ENCODE data around the gene CAMK1G. TPM values are rescaled to one million over a fixed set of nuclear protein-coding genes. Genes with fewer than 3 reads are reported as not detected.

Gene CAMK1G
- total and polyA plus RNA-seq, 2 donors (not counting 1 experiment from before 2014, with no cell fraction given): not detected

DNA sequence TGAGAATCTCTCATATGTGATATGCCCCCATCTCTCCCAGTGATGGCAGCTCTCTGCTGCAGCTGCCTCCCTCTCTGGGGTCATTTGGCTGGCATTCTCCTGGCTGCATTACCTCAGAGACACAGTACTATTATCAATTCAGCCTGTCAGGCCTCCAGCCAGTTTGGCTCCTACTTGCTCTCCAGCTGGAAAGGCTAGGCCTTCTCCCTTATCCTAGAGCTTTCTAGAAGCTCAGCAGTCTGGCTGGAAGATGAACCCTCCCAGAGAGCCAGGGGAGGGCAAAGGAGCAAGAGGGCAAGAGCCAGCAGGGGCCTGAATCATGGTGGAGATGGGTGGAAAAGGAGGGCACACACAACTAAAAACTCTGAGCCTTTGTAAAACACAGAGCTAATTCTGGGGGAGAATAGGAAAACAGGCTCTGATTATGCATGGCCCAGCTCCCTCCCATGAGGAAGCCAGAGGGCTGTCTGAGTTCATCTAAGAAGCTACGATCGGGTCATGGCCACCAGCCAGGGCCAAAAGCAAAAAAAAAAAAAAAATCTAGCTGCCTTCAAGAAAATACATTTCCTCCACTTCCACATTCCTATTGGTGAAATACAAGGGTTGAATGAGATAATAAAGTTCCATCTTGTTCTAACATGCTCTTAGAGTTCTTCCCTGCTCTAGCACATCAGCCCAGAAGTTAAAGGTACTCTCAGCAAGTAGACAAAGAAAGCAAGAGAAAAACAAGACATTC is 59.9 kb downstream of the CAMK1G start:
- no peaks in the 10 kb centered on the region for H3K9me3 Mint-ChIP-seq (ENCODE audit: insufficient read depth)
- H3K36me3 ChIP-seq (replicated peaks in 1 of 2; ENCODE audit: control extremely low read depth in 1 of 2, control insufficient read depth in 1 of 2, extremely low read depth in 1 of 2, insufficient read depth in 2 of 2, low read length in 1 of 2): no peaks in the 10 kb centered on the region
- H3K4me3 Mint-ChIP-seq: no peak overlapping the region
- WGBS (ENCODE audit: insufficient coverage): no CpG with 5 or more reads among the region's 2 CpGs
- H3K27ac Mint-ChIP-seq: no peak overlapping the region
- H3K9me3 ChIP-seq (ENCODE audit: control extremely low read depth in 1 of 3, control insufficient read depth in 2 of 3, insufficient read depth in 1 of 3, low read length in 2 of 3): no peaks in the 10 kb centered on the region
- H4K20me1 ChIP-seq (ENCODE audit: control insufficient read depth, insufficient read depth, low read length, poor library complexity, severe bottlenecking): no peaks in the 10 kb centered on the region
- H3K4me1 Mint-ChIP-seq: no peaks in the 10 kb centered on the region
- no peaks in the 10 kb centered on the region for H3K27me3 Mint-ChIP-seq
- no peaks in the 10 kb centered on the region for H3K4me1 ChIP-seq (ENCODE audit: control insufficient read depth in 2 of 2, insufficient read depth in 2 of 2, low read length in 2 of 2)
- H3K27me3 ChIP-seq (replicated peaks in 1 of 4; ENCODE audit: control extremely low read depth in 1 of 4, control insufficient read depth in 3 of 4, insufficient read depth in 4 of 4, low read length in 3 of 4): no peaks in the 10 kb centered on the region
- DNase-seq: no peak
- H3K4me2 ChIP-seq (replicated peaks; ENCODE audit: low read depth, low read length, poor library complexity, severe bottlenecking): no peak overlapping the region
- CTCF ChIA-PET: interaction anchor here (0.7 to 2.3 kb wide), 7 partner anchors 9 to 180 kb away, joined by 3 to 10 read pairs (median 3); partner anchors contain the start of gene LAMB3
- H3K4me3 ChIP-seq (ENCODE audit: control extremely low read depth in 1 of 5, extremely low read depth in 1 of 5, insufficient read depth in 1 of 5, low read depth in 2 of 5, low read length in 4 of 5): no peak overlapping the region
- no peak overlapping the region for H3K27ac ChIP-seq (ENCODE audit: low read length in 2 of 2)
- ATAC-seq (ENCODE audit: low read depth): no peak
- intact Hi-C loops (cut with micrococcal nuclease): no loop called here
- H3K9ac ChIP-seq (ENCODE audit: low read length): no peak overlapping the region
- H3K79me2 ChIP-seq (ENCODE audit: control insufficient read depth, insufficient read depth, low read length): no peaks in the 10 kb centered on the region
- H2AFZ ChIP-seq (ENCODE audit: insufficient read depth, low read depth, low read length, poor library complexity, severe bottlenecking): no peak overlapping the region
- POLR2A ChIA-PET: no interaction called here
- TF ChIP-seq EZH2 (IDR thresholded peaks at IDR 0.05; ENCODE audit: borderline replicate concordance, insufficient read depth, low read depth, low read length, poor library complexity, severe bottlenecking): no peak
- TF ChIP-seq, protein P1, sequence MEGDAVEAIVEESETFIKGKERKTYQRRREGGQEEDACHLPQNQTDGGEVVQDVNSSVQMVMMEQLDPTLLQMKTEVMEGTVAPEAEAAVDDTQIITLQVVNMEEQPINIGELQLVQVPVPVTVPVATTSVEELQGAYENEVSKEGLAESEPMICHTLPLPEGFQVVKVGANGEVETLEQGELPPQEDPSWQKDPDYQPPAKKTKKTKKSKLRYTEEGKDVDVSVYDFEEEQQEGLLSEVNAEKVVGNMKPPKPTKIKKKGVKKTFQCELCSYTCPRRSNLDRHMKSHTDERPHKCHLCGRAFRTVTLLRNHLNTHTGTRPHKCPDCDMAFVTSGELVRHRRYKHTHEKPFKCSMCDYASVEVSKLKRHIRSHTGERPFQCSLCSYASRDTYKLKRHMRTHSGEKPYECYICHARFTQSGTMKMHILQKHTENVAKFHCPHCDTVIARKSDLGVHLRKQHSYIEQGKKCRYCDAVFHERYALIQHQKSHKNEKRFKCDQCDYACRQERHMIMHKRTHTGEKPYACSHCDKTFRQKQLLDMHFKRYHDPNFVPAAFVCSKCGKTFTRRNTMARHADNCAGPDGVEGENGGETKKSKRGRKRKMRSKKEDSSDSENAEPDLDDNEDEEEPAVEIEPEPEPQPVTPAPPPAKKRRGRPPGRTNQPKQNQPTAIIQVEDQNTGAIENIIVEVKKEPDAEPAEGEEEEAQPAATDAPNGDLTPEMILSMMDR (IDR thresholded peaks at IDR 0.05): no peak
